DOHH2 (cell line): ENCODE measurements around the gene ORC1.

Experiments used
- EZH2phosphoT487 ChIP-seq: fragments of 200-600 bp; sonication (generic); IDR thresholded peaks from 2 replicates; pipeline ENCODE4 v1.6.1; 2017; ENCODE audit warnings: borderline replicate concordance, mild to moderate bottlenecking, antibody characterized with exemption, low read length, moderate library complexity, mixed read lengths
- TF ChIP-seq, protein P1 (sequence below): fragments of 200-600 bp; sonication (generic); IDR thresholded peaks from one replicate; pipeline ENCODE4 v1.5.1; 2014; ENCODE audit warnings: antibody characterized with exemption, mild to moderate bottlenecking, low read depth, low read length; ENCODE audit not compliant: poor library complexity, severe bottlenecking

DNA sequence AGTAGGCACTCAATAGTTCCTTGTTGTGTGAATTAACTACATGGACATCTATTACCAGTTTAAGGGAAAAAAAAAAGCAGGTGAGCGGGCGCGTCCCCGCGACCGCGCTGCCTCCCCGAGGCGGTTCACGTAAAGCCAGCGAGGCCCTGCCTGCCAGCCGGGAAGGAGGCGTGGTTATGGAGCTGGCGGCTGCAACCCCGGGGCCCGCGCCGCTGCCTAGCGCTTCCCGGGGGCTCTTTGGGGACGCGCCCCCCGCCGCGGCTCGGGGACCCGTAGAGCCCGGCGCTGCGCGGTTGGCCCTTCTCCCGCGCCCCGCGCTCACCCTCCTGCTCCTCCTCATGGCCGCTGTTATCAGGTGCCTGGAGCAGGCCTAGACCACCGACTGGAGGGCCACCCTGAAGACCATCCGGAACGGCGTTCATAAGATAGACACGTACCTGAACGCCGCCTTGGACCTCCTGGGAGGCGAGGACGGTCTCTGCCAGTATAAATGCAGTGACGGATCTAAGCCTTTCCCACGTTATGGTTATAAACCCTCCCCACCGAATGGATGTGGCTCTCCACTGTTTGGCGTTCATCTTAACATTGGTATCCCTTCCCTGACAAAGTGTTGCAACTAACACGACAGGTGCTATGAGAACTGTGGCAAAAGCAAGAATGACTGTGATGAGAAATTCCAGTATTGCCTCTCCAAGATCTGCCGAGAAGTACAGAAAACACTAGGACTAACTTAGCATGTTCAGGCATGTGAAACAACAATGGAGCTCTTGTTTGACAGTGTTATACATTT, 35.6 kb downstream of the ORC1 start:
- TF ChIP-seq, protein P1, sequence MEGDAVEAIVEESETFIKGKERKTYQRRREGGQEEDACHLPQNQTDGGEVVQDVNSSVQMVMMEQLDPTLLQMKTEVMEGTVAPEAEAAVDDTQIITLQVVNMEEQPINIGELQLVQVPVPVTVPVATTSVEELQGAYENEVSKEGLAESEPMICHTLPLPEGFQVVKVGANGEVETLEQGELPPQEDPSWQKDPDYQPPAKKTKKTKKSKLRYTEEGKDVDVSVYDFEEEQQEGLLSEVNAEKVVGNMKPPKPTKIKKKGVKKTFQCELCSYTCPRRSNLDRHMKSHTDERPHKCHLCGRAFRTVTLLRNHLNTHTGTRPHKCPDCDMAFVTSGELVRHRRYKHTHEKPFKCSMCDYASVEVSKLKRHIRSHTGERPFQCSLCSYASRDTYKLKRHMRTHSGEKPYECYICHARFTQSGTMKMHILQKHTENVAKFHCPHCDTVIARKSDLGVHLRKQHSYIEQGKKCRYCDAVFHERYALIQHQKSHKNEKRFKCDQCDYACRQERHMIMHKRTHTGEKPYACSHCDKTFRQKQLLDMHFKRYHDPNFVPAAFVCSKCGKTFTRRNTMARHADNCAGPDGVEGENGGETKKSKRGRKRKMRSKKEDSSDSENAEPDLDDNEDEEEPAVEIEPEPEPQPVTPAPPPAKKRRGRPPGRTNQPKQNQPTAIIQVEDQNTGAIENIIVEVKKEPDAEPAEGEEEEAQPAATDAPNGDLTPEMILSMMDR, result no peak
- no peak for TF ChIP-seq EZH2phosphoT487
